ENCODE data around the gene CHMP6. TPM values are rescaled to one million over a fixed set of nuclear protein-coding genes. Genes with fewer than 3 reads are reported as not detected.

The CHMP6 gene
- 14.9 TPM for total RNA-seq (ENCODE audit: insufficient read depth, low replicate concordance)

DNA sequence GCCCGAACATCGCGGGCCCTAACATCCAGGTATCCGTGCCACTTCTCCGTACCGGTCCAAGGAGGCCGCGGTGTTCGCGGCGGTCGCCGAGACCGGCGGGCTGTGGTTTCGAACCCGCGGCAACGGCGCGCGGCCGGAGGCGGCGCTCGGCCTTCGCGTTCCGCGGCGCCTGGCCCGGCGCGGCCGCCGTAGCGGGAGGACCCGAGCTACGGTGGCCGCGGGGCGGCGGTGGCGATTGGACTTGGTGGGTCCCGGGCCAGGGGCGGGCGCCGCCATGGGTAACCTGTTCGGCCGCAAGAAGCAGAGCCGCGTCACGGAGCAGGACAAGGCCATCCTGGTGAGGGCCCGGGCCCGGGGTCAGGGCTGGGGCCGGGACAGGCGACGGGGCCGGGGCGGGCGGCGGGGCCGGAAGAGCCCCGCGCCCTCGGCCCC, at the start of gene CHMP6:
TSS of gene CHMP6 (plus strand) at position 197 of the 432 bp plus-strand sequence. CDS start at position 275, 78 bp downstream.
- peak; percentile 66 for DNase-seq (ENCODE audit: low spot score)

DNA sequence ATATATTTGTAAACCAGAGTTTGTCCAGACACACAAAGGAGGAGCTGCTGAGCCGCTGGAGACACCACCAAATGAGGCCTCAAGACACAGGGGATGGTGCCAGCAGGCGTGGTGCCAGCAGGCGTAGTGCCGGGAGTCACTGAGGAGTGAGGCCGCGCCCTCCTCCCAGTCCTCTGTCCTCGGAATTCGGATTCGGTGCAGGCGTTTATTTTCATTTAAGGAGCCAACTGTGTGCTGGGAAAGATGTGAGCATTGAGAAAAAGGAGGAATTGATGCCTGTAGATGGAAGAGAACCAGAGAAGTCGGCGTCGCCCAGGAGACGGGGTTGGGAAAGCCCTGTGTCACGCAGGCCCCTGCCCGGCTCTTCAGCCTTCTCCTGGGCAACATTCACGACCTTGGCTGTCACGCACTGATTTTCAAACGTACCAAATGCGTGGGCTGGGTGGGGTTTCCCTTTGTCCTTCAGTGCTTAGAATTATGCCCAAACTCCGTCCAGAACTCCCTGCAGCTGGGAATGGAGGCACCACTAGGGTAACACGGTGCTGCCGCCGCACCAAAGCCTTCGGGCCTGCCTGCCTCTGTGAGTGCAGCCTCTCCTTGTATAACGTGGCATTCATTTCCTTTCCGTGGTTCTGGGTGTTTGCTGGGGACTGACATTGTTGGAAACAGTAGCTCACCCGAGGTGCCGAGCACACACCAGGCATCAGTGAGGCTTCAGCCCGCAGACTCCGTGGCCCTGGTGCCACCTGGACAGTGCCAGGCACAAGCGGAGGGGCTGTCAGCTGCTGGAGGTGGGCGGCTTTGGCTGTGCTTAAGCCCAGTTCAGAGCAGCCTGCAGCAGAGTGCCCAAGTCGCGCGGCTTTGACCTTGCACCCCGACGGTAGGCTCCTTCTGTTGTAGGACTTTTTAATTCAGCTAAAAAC, 49.0 kb upstream of the CHMP6 start:
- DNase-seq (ENCODE audit: low spot score), result peak; percentile 89

DNA sequence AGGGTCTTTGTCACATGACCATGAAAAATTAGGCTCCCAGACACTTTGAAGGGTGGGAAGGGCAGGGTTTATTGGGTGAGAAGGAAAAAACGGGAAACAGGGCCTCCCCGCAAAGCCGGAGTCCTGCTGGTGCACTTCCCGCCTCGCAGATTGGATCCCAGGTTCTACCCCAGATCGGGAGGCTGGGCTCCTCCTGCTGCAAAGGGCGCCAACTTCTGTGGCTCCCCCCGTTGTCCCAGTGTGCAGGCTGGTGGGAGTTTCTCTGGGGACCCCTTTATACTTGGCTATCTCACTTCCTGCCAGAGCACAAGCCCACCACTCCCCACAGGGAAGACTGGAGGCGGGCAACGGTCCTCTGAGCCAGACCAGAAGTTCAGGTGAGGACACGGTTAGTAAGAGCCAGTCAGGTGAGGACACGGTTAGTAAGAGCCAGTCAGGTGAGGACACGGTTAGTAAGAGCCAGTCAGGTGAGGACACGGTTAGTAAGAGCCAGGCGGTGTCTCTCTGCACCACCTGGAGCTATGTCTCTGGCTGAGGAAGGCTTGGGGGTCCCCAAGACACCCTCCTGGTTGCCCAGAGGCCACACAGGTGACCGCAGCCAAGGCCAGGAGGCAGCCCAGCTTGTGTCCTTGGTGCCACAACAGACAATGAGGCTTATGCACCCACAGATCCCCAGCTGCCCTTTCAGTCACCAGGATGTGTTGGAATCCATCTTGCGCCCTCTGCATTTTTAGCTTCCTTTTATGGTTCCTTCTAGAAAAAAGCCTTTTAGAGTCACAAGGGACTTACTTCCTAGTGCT, 48.1 kb upstream of the CHMP6 start:
- no peak for DNase-seq (ENCODE audit: low spot score)

DNA sequence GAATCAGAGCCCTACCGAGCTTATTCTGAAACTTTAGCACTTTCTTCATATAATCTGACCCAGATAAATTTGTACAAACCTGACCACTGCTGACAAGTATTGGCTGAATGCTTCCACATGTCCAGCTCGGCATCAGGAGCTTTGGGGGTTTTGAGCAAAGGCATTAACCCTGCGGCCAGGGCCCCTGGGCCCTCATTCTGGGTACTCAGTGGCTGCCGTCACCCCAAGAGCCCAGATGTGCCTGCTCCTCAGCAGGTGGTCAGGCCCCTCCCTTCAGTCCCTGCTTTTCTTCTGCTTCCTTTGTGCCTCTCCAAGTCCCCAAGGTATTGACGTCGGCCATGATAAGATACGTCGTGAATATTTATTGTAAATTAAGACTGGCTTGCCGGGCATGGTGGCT, 47.3 kb upstream of the CHMP6 start:
- no peak for DNase-seq (ENCODE audit: low spot score)

DNA sequence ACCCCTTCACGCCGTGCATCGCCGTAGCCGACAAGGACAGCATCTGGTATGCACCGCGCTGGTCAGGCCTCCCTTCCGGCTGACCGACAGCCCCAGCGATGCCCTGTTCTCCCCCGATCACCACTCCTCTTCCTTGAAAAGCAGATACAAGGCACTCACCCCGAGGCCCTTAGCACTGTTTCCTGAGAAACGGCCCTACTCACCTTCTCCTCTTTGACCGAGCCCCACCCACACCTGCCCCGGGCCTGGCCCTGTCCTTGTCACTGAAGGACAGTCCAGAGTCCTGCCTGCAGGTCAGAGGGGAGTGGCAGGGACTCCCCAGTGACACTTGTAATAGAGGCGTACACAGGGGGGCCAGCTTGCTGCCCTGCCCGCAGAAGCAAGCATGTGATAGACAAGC, 45.9 kb upstream of the CHMP6 start:
- DNase-seq (ENCODE audit: low spot score), result no peak

DNA sequence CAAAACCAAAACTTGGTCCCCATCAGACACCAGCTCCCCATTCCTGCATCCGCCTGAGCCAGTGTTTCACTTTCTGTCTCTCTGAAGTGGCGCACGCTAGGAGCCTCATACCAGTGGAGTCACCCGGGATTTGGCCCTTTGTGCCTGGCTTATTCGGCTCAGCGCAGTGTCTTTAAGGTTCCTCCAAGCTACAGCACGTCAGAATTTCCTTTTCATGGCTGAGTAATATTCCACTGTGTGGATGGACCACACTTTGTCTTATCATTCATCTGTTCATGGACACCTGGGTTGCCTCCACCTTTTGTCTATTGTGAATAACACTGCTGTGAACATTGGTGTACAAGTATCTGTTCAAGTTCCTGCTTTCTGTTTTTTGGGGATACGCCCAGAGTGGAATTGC, 45.2 kb upstream of the CHMP6 start:
- no peak for DNase-seq (ENCODE audit: low spot score)

DNA sequence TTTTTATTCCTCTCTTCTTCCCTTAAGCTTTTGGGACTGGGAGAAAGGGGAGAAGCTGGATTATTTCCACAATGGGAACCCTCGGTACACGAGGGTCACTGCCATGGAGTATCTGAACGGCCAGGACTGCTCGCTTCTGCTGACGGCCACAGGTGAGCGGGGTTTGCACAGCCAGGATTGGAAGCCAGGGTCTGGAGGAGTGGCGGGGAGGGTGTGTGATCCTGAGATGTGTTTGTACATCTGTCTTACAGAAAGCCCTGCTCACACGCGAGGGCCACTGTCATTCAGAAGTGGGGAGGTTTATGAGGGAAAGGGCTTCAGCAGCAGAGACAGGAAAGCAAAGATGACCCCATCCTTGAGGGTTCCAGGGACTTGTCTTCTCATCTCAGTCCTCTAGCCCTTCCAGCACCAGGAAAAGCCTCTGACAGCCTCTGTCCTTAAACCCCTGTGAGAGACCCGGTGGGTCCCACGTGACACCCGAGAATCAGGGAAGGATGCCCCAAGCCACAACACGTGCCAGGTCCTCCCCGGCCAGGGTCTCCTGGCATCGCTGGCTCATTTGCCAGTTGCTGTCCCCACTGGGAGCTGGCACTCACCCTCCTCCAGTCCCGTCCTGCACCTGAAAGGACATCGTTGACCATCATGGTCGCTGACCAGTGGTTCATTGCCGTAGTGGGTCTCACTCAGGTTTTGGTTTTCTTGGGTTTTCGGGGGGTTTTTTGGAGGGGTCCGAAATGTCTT, 44.3 kb upstream of the CHMP6 start:
- no peak for DNase-seq (ENCODE audit: low spot score)

DNA sequence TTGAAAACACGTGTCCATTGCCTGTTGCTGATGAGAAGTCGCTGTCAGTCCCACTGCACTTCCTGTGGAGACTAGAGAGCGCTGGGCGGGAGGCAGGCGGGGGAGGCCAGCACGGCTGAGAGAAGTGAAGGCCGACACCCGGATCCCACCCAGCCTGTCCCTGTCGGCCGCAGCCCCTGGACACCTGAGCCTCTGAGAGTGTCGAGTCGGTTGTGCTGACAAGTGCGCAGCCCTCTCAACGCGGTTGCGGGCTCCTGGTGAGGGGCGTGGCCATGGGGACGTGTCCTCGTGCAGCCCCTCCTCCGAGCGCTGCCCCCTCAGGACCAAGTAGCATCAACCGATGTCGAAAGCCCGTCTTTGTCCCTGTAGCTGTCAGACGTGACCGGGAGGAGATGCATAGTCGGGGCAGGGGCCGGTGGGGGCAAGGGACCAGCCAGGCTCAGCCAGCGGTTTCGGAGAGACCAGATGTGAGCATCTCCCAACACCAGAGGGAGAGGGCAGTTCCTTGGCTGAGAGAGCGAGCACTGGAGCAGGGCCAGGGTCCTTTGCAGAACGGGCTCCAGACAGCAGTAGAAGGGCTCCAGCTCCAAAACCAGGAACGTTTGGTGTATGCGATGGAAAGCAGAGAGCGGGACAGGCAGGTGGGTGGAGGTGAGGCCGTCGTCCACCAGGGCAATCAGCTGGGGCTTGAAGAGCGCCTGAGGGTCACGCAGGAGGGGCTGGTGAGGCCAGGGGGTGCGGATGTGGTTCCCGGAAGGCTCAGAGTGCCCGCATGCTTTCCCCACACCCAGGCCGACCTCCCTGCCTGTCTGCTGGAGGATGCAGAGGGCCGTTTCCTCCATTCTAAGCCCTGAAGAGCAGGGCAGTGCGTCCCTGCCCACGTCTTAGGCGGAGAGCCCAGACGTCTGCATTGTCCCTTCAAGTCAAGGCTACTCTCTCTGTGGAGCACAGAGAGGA, 43.3 kb upstream of the CHMP6 start:
- DNase-seq (ENCODE audit: low spot score), result no peak

DNA sequence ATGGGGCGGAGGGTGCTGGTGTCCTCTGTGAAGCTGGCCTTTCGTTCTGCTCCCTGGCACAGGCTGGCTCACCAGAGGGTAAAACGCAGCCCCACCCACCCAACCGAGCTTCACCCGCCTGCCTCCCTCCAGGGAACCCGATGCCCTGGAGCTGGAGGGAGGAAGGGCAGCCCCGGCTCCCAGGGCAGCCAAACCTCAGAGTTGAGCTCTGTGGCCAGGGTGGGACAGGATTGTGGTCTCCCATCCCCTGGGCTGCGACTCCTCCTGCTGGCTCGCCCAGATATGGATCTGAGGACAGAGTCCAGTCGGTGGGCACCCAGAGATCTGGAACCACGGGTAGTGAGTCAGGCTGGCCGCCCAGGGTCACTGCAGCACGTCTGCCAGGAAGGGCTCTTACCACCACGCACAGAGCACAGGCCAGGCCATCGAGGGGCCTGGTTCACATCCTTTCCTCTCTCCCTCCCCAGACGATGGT, 42.6 kb upstream of the CHMP6 start:
- no peak for DNase-seq (ENCODE audit: low spot score)

DNA sequence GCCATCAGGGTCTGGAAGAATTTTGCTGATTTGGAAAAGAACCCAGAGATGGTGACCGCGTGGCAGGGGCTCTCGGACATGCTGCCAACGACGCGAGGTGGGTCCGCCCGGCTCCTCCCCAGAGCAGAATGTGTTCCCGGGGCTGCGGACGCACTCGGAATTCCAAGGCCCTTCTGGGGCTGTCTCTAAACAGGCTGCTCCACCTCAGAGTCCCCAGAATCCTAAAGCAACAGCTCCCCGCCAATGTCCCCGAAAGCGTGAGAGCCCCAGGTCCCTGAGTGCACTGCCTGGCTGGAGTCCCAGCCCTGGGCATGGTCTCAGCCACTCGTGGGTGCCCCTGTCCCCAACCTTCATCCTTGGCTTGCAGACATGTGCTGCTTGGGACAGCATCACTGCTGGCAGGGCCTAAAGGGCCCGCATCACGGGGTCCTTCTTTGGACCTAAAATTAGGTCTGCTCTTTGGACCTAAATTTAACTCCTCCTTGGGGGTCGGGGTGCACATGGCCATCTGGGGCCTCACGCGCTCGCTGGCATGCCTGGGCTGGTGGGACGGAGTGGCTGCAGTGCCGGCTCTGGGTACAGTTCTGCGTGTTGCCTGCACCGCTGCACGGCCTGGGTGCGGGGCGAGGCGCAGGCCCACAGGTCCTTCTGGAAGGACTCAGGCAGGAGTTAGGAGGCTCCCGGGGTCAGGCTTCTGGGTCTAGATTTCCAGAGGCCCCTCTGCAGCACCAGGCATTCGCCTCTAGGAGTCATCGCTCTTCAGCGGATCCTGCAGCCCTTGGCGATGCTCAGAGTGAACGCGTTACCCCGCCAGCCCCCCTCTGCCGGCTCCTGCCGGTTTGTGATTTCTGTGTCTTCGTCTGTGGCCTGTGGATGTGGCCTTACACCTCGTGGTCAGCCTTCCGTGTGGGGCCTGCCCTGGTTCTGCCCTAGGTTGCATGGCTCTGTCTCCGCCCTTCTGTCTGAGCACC, 41.9 kb upstream of the CHMP6 start:
- no peak for DNase-seq (ENCODE audit: low spot score)

DNA sequence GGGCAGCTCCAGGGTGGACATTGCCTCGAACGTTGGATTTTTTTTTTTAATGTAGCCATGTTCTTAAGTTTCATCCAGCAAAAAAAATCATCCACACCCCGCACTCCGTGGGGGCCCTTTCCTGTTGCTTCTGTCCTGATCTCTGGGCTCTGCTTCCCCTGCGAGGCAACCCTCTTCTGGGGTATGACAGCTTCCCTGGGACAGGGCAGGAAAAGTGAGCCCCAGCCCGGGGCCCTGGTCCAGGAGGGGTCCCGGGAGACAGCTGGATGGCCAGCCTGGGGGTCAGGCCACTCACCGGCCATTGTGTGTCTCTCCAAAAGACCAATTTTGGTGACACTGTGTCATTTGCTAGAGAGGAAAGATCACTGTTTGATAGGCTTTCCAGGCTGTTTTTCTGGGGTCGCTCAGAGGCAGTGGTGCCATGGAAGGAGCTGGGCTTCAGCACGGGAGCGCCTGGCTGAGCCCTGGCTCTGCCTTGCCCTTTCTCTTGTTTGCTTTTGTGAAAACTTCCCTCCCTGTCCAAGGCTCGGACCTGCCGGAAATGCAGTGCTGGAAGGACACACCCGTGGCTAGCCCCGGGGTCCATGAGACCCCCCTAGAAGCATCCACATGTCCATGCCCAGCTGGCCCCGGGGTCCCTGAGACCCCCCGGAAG, 41.0 kb upstream of the CHMP6 start:
- no peak for DNase-seq (ENCODE audit: low spot score)

DNA sequence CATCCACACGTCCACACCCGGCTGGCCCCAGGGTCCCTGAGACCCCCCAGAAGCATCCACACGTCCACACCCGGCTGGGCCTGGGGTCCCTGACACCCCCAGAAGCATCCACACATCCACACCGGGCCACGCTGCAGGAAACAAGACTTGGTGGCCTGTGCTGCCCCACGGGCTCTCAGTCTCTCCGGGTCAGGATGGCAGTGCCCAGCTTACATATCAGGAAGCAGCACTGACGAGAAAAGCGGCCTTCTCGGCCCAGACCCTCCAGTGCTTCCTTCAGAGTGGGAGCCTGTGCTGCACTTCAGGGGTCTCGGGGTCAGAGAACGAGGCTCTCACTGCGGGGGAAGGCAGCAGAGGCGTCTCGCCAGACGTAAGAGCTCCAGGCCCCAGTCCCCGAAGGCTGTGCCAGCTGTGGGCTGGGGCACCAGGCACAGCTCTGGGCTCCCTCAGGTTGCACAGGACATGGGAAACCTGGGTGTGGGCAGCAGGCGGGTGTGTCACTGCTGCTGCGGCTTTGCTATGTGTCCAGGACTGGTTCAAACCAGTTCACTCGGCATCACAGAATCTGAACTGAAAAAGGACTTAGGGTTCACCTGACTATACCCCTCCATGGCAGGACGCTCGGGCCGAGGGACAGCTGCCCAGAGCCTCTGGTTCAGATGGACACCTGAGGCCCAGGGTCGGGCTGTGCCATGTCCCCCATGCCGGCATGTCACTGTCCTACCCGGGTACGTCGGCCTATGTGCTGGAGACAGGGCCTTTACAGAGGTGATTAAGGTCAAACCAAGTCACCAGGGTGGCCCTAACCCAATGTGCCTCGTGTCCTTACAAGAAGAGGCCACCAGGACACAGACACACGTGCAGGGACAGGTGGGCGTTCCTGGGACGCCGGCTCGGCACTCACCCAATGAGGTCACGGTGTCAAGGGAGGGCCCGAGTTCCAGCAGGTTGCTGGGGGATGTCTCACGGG, 40.2 kb upstream of the CHMP6 start:
- no peak for DNase-seq (ENCODE audit: low spot score)

DNA sequence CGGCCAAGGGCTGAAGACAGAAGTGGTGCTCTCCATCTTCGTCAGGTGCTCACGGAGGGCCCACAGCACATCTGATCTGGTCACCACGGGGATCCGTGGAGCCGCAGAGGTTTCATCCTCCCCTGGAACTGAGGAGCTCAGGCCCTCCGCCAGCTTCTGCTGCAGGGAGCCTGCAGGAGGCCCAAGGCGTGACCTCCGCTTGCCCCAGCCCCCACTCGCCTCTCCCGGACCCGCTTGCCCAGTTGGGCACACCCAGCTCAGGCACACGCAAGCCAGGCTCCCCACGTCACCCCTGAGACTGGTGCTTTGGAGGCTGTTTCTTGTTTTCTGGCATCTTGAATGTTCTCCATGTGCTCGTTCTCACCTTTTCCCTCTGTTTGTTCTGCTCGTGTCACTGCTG, 39.4 kb upstream of the CHMP6 start:
- DNase-seq (ENCODE audit: low spot score), result no peak

DNA sequence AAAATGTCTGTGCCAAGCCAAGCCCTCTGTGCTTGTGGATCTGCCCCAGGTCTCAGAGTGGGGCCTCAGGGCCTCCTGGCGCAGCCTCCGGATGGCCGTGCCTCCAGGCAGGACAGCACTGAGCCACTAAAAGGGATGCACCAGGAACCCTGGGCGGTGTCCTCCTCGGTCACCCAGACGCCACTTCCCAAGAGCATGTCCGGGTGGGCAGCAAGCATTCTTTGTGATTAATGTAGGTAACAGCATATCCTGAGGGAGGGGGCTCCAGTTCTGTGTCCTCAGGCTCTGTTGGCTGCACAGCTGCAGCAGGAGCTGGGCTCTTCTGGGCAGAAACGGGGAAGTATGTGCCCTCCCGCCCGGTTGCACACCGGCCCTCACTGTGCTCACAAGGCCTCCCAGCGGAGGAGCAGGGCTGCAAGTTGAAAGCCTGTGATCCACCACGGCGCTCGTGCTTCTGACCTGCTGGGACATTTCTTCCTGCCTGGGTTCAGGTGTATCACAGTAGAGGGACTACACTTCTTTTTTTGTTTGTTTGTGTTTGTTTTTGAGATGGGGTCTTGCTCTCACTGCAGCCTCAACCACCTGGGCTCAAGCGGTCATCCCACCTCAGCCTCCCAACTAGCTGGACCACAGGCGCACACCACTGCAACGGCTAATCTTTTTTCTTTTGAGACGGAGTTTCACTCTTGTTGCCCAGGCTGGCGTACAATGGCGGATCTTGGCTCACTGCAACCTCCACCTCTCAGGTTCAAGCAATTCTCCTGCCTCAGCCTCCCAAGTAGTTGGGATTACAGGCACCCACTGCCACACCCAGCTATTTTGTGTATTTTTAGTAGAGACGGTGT, 37.9 kb upstream of the CHMP6 start:
- no peak for DNase-seq (ENCODE audit: low spot score)

DNA sequence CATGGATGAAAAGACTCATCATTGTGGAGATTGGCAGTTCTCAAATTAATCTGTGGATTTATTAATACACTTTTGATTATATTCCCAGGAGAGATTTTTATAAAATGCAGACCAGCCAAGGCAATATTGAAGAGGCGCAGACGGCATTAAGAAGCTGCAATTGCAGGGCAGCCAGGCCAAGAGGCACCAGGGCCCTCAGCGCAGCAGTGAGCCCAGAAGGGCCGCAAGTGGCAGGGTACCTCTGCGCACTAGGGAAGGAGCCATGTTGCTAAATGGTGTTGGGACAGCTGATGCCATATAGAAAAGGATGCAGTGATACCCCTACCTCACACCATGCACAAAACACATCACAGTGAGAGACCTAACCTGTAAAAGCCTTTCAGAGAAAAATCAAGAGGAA, 36.6 kb upstream of the CHMP6 start:
- DNase-seq (ENCODE audit: low spot score), result no peak

DNA sequence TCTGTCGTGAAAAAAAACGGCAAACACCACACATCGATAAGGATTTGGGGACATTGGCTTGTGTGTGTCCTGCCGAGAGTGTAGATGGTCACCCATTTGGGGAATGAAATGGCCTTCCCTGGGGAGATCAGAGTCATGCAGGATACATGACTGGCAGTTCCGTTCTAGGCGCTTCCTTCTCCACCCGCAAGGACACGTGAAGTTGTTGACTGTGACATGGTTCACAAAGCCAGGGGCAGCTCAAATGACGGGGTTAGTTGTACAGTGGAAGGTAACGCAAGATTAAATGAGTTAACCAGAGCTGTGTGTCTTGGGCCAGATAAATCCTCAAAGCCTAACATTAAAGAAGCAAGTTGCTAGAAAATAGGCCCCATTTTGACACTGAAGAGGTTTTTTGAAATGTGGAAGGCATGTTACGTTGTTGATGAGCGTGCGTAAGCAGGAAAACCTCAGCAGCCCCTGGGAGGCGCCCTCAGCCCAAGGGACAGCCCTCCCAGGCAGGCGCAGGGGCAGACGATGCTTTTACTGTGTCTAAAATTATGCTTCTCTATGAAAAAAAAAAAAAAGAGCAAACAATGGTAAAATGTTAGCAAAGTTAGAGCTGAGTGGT, 35.9 kb upstream of the CHMP6 start:
- DNase-seq (ENCODE audit: low spot score), result no peak

Data from umbilical cord (tissue), 2 donors.